Lower lobe of right lung (tissue), 2 donors: ENCODE data around the gene NKX2-2. TPM values are rescaled to one million over a fixed set of nuclear protein-coding genes. Genes with fewer than 3 reads are reported as not detected.

Experiments used
- ATAC-seq, 2 donors: fragments of 200-7000 bp; cut with Tn5 transposase; one replicate each; pipeline ENCODE4 v1.9.1; 2020 to 2022; ENCODE audit warnings: mild to moderate bottlenecking in 2 of 2, moderate library complexity in 2 of 2
- DNase-seq: peaks from one replicate; pipeline ENCODE4 v3.0.0-alpha.2; 2020
- H3K27ac ChIP-seq: fragments of 200-600 bp; one replicate; pipeline ENCODE4 v1.8.0; 2022
- H3K27me3 ChIP-seq: fragments of 200-600 bp; one replicate; pipeline ENCODE4 v1.8.0; 2022; ENCODE audit warnings: low read depth
- H3K36me3 ChIP-seq: fragments of 200-600 bp; one replicate; pipeline ENCODE4 v1.8.0; 2022; ENCODE audit warnings: mild to moderate bottlenecking
- H3K4me1 ChIP-seq: fragments of 200-600 bp; one replicate; pipeline ENCODE4 v1.8.0; 2022
- H3K4me3 ChIP-seq: fragments of 200-600 bp; one replicate; pipeline ENCODE4 v1.8.0; 2022; ENCODE audit warnings: mild to moderate bottlenecking
- H3K9me3 ChIP-seq: fragments of 200-600 bp; one replicate; pipeline ENCODE4 v1.8.0; 2022
- CTCF ChIP-seq: fragments of 200-600 bp; IDR thresholded peaks from one replicate; pipeline ENCODE4 v1.8.0; 2022; ENCODE audit warnings: antibody characterized with exemption, mild to moderate bottlenecking
- intact Hi-C: fragments of 100-400 bp; cut with DNase I; formaldehyde crosslinking; loops from one replicate; pipeline ENCODE4 v1.11.0; 2022
- total RNA-seq: library from RNA; stranded (reverse); fragmentation: NEBNext Ultra II Directional; extraction: Animal tissue kit (Norgen Biotek cat#: 25700); gene quantifications from one replicate; pipeline ENCODE4 v1.2.1, GENCODE V29; 2021
- donor health status: DM: no; HTN: yes; CAD: no; lungs with severe emphysema.

Gene NKX2-2
- total RNA-seq, 1 donor from 2014 or later: not detected

- Histone ChIP-seq H3K36me3 (no peaks in the 10 kb centered on the region), H3K4me1 (no peaks in the 10 kb centered on the region), H3K4me3 (no peak overlapping the region), H3K27ac (no peak overlapping the region), H3K27me3 (peaks cover 13% of the 10 kb centered on the region), H3K9me3 (no peaks in the 10 kb centered on the region)
- no peak for DNase-seq
- ATAC-seq: no peak
- intact Hi-C loops: no loop called here
- no peak for TF ChIP-seq CTCF
These were observed 41.7 kb upstream of the NKX2-2 start for GRCh38 chr20:21555470-21556120.

DNA sequence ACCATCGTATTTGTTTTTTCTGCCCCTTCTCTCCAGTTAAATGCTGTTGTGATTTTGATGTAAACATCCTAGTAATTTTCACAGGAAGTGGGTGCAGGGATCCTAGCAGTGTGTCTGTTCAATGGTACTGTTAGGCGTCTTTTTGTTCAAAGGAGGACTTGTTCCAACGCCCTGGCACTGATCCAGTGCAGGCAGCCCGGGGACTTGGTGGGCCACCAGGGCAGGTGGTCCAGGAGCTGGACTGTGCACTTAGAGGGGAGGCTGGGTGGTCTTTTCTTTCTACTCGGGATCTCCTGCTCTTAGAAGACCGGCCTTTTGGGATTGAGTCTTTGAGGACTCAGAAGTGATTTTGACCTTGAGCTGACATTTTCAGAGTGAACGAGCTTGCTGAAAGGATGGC is 41.1 kb upstream of the NKX2-2 start:
- no peak for DNase-seq
- intact Hi-C loops: no loop called here
- no peak for TF ChIP-seq CTCF

DNA sequence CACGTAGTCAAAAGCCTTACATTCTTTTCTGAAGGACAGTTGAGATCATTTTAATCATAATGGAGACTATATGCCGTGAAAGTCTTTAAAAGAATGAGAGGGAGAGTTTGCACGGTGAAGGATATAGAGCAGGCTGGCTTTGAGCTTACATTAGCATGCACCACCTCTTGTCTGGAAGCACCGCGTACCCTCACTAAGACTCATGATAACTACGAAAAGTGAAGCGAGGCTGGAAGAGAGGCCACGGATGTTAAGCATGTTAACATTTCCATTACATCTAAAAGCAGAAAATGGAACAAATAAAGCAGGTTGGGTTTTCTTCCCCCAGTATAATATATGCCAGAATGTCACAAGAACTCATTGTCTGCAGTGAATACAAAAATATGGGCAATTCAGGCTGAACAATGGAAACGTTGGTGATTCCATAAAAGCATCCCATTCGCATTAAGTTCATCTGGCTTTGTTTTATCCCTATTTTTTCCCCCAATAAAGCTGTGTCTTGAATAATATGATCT is 40.6 kb upstream of the NKX2-2 start:
- H3K4me3 ChIP-seq: no peak overlapping the region
- H3K36me3 ChIP-seq: no peaks in the 10 kb centered on the region
- H3K27me3 ChIP-seq: peaks cover 9% of the 10 kb centered on the region
- H3K4me1 ChIP-seq: no peaks in the 10 kb centered on the region
- no peaks in the 10 kb centered on the region for H3K9me3 ChIP-seq
- no peak overlapping the region for H3K27ac ChIP-seq
- no peak for DNase-seq
- no peak for ATAC-seq
- no peak for TF ChIP-seq CTCF
- intact Hi-C loops: no loop called here

More for the DNA sequence above, 41.1 kb upstream of the NKX2-2 start:
- Histone ChIP-seq H3K36me3 (no peaks in the 10 kb centered on the region), H3K9me3 (no peaks in the 10 kb centered on the region), H3K27ac (no peak overlapping the region), H3K4me3 (no peak overlapping the region), H3K4me1 (no peaks in the 10 kb centered on the region), H3K27me3 (peaks cover 9% of the 10 kb centered on the region)
- ATAC-seq: no peak

DNA sequence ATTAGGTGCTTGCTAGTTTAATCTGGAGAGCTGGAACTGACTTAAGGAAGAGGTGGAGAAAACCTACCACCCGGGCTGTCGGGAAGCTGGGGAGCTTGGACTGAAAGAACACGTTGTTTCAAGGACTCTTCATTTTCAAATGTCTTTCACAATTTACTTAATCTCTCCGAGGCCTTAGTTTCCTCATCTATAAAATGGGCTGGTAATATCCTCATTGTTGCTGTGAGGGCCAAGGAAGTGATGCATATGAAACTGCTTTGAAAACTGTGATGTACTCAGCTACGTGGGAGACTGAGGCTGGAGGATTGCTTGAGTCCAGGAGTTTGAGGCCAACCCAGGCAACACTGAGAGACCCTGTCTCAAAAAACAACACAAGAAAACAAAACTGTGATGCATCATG is 36.7 kb upstream of the NKX2-2 start:
- peaks cover 9% of the 10 kb centered on the region for H3K27me3 ChIP-seq
- no peak for DNase-seq
- H3K9me3 ChIP-seq: no peaks in the 10 kb centered on the region
- no peaks in the 10 kb centered on the region for H3K4me1 ChIP-seq
- H3K27ac ChIP-seq: no peak overlapping the region
- no peak overlapping the region for H3K4me3 ChIP-seq
- intact Hi-C loops: no loop called here
- ATAC-seq: no peak
- no peaks in the 10 kb centered on the region for H3K36me3 ChIP-seq
- TF ChIP-seq CTCF: no peak

- H3K27me3 ChIP-seq: peaks cover 4% of the 10 kb centered on the region
- intact Hi-C loops: no loop called here
- no peak overlapping the region for H3K27ac ChIP-seq
These were observed 34.6 kb upstream of the NKX2-2 start for GRCh38 chr20:21548390-21549035.

More at GRCh38 chr20:21548390-21549035, 34.6 kb upstream of the NKX2-2 start:
- TF ChIP-seq CTCF: no peak
- Histone ChIP-seq H3K9me3 (no peaks in the 10 kb centered on the region), H3K36me3 (no peaks in the 10 kb centered on the region), H3K4me3 (no peak overlapping the region), H3K4me1 (no peaks in the 10 kb centered on the region)
- ATAC-seq (no peak), DNase-seq (no peak)
